ENCODE measurements around the gene TMEM94. TPM values are rescaled to one million over a fixed set of nuclear protein-coding genes. Genes with fewer than 3 reads are reported as not detected.
A peak's percentile ranks its signal among the peaks of the same experiment; 100 is the strongest.

The TMEM94 gene
- polyA plus RNA-seq, 2 of the 4 experiments (the other 2 are of a cell fraction) = 30.5 to 63.8 TPM

GRCh38 chr17:75471207-75471606 is 14.8 kb downstream of the TMEM94 start (continued):
- TF ChIP-seq PHF8 (IDR thresholded peaks at IDR 0.05; ENCODE audit: borderline replicate concordance, low read depth) = no peak
- no peak for TF ChIP-seq HOXA7 (CRISPR knock-in tag; IDR thresholded peaks at IDR 0.05)
- TF ChIP-seq USF2 (IDR thresholded peaks at IDR 0.05) = no peak

GRCh38 chr17:75472119-75472518 is 15.7 kb downstream of the TMEM94 start:
- no peak for FAIRE-seq
- H3K27ac ChIP-seq = no peak overlapping the region
- peak in 1 of 2 experiments; percentile 38; a peak in 3 of 6 replicates for ATAC-seq
- TF ChIP-seq JUN (IDR thresholded peaks at IDR 0.05) = no peak
- TF ChIP-seq RAD21 (conservative IDR thresholded peaks at IDR 0.05 in 1 of 2, IDR thresholded peaks at IDR 0.05 in 1 of 2) = no peak
- no peak for TF ChIP-seq NFE2L2 (conservative IDR thresholded peaks at IDR 0.05; ENCODE audit: low read length)
- no peak for TF ChIP-seq HOXA7 (CRISPR knock-in tag; IDR thresholded peaks at IDR 0.05)
- TF ChIP-seq SREBF2 (IDR thresholded peaks at IDR 0.05) = no peak
- no peak for TF ChIP-seq HOXB13 (CRISPR knock-in tag; IDR thresholded peaks at IDR 0.05; ENCODE audit: low read depth)
- TF ChIP-seq SMC3 (IDR thresholded peaks at IDR 0.05) = no peak
- no peak for TF ChIP-seq ELK1 (IDR thresholded peaks at IDR 0.05; ENCODE audit: low read depth, low read length)
- no peak for TF ChIP-seq RNF2 (IDR thresholded peaks at IDR 0.05; ENCODE audit: borderline replicate concordance, low read depth)
- TF ChIP-seq HEYL (CRISPR knock-in tag; IDR thresholded peaks at IDR 0.05) = no peak
- TF ChIP-seq EHF (CRISPR knock-in tag; IDR thresholded peaks at IDR 0.05) = no peak
- TF ChIP-seq CBX8 (IDR thresholded peaks at IDR 0.05) = no peak
- TF ChIP-seq ZC3H11A (IDR thresholded peaks at IDR 0.05) = no peak
- TF ChIP-seq EHMT2 (IDR thresholded peaks at IDR 0.05; ENCODE audit: low read depth) = no peak
- no peak for TF ChIP-seq POLR2AphosphoS2 (conservative IDR thresholded peaks at IDR 0.05; ENCODE audit: low read length)
- TF ChIP-seq ZNF302 (CRISPR knock-in tag; IDR thresholded peaks at IDR 0.05) = no peak
- TF ChIP-seq JUNB (IDR thresholded peaks at IDR 0.05) = no peak
- no peak for TF ChIP-seq CBX2 (IDR thresholded peaks at IDR 0.05; ENCODE audit: borderline replicate concordance, low read depth)
- no peak for TF ChIP-seq CHD2 (IDR thresholded peaks at IDR 0.05; ENCODE audit: low read length, partially characterized antibody)
- TF ChIP-seq MAFK (IDR thresholded peaks at IDR 0.05; ENCODE audit: partially characterized antibody) = no peak
- WGBS (ENCODE audit: missing lambda C conversion rate) = 67% methylated on average over 4 of the region's 4 CpGs
- peaks cover 3% of the 10 kb centered on the region; the same call in 1 of the 3 replicates for H3K4me1 ChIP-seq
- CTCF ChIA-PET = interaction anchor here (0.8 to 2.6 kb wide), 8 partner anchors 16 to 201 kb away, joined by 3 to 8 read pairs (median 4); partner anchors contain the start of genes MIF4GD and TMEM94
- H3K9me3 ChIP-seq = no peaks in the 10 kb centered on the region
- no peak for DNase-seq (ENCODE audit: low read depth in 1 of 2, low spot score in 1 of 2)
- H3K4me3 ChIP-seq = no peak overlapping the region
- H3K4me2 ChIP-seq = no peak overlapping the region
- POLR2A ChIA-PET = interaction anchor here (1.0 kb wide), 1 partner anchor 16 kb away, joined by 3 read pairs; the partner anchor contains the start of gene TMEM94

- no peak overlapping the region for H3K4me2 ChIP-seq
- H3K4me1 ChIP-seq = peaks cover 3% of the 10 kb centered on the region; the same call in 1 of the 3 replicates
- CTCF ChIA-PET = interaction anchor here (0.5 to 2.6 kb wide), 9 partner anchors 10 to 210 kb away, joined by 3 to 12 read pairs (median 4); partner anchors contain the start of gene TMEM94
- H3K9me3 ChIP-seq = no peaks in the 10 kb centered on the region
- WGBS (ENCODE audit: missing lambda C conversion rate) = 91% methylated on average over 2 of the region's 2 CpGs
- POLR2A ChIA-PET = interaction anchor here (2.1 kb wide), 1 partner anchor 17 kb away, joined by 8 read pairs; the partner anchor contains the start of gene TMEM94
- TF ChIP-seq FOSB (CRISPR knock-in tag; IDR thresholded peaks at IDR 0.05) = no peak
- no peak for TF ChIP-seq RFX5 (IDR thresholded peaks at IDR 0.05)
- TF ChIP-seq PHF8 (IDR thresholded peaks at IDR 0.05; ENCODE audit: borderline replicate concordance, low read depth) = no peak
- TF ChIP-seq REST (IDR thresholded peaks at IDR 0.05) = no peak
- no peak for TF ChIP-seq GATA3 (IDR thresholded peaks at IDR 0.05; ENCODE audit: borderline replicate concordance)
- TF ChIP-seq RNF2 (IDR thresholded peaks at IDR 0.05; ENCODE audit: borderline replicate concordance, low read depth) = no peak
- H3K27ac ChIP-seq = no peak overlapping the region
- FAIRE-seq (no peak), ATAC-seq (no peak), DNase-seq (ENCODE audit: low read depth in 1 of 2, low spot score in 1 of 2) (no peak)
- H3K4me3 ChIP-seq = no peak overlapping the region
These were observed 16.8 kb downstream of the TMEM94 start for GRCh38 chr17:75473246-75473645.

Data from A549 (cell line).